Natural killer cell (primary cell): Measurements from ENCODE around the gene EIF3K. TPM values are rescaled to one million over a fixed set of nuclear protein-coding genes. Genes with fewer than 3 reads are reported as not detected.

ENCODE experiments used
- ATAC-seq, 3 donors: fragments of 150-1000 bp in 2 of 3; fragments of 200-7000 bp in 1 of 3; cut with Tn5 transposase; 1 replicate in 1 of 3; 2 replicates in 2 of 3; pipeline ENCODE4 v1.10.0; 2021; ENCODE audit warnings: mild to moderate bottlenecking in 2 of 3, moderate library complexity in 2 of 3
- DNase-seq, 2 donors: peaks; one replicate each; pipeline versions ENCODE4 v3.0.0 to v3.0.0-alpha.2; 2013 to 2021; ENCODE audit warnings: mixed read lengths in 1 of 2
- H3K27ac ChIP-seq: one replicate; pipeline ENCODE4 v1.5.1; 2013; ENCODE audit warnings: mild to moderate bottlenecking, low read length
- H3K27me3 ChIP-seq: one replicate; pipeline ENCODE4 v1.6.1; 2013; ENCODE audit warnings: low read length; ENCODE audit not compliant: control insufficient read depth, insufficient read depth
- H3K36me3 ChIP-seq: one replicate; pipeline ENCODE4 v1.6.1; 2013; ENCODE audit warnings: low read length; ENCODE audit not compliant: control insufficient read depth, insufficient read depth
- H3K4me1 ChIP-seq: one replicate; pipeline ENCODE4 v1.6.1; 2013; ENCODE audit warnings: low read length; ENCODE audit not compliant: control insufficient read depth, insufficient read depth
- H3K4me3 ChIP-seq: one replicate; pipeline ENCODE4 v1.5.1; 2013; ENCODE audit warnings: low read length
- H3K9me3 ChIP-seq: one replicate; pipeline ENCODE4 v1.6.1; 2013; ENCODE audit warnings: low read length; ENCODE audit not compliant: control insufficient read depth, insufficient read depth
- H3K27ac Mint-ChIP-seq, 2 donors: one replicate each; pipeline ENCODE4 v1.8.0; 2022; ENCODE audit warnings: mild to moderate bottlenecking in 2 of 2, mixed read lengths in 2 of 2, moderate library complexity in 1 of 2
- H3K27me3 Mint-ChIP-seq, 2 donors: one replicate each; pipeline ENCODE4 v1.8.0; 2022; ENCODE audit warnings: low read depth in 2 of 2, mixed read lengths in 2 of 2
- H3K36me3 Mint-ChIP-seq: one replicate; pipeline ENCODE4 v1.8.0; 2022; ENCODE audit warnings: mixed read lengths
- H3K4me1 Mint-ChIP-seq, 2 donors: one replicate each; pipeline ENCODE4 v1.8.0; 2022; ENCODE audit warnings: mixed read lengths in 2 of 2
- H3K4me3 Mint-ChIP-seq: one replicate; pipeline ENCODE4 v1.8.0; 2022; ENCODE audit warnings: mild to moderate bottlenecking, moderate library complexity, mixed read lengths
- H3K9me3 Mint-ChIP-seq, 2 donors: one replicate each; pipeline ENCODE4 v1.8.0; 2022; ENCODE audit warnings: mixed read lengths in 2 of 2
- CTCF ChIP-seq: fragments of 200-600 bp; IDR thresholded peaks from one replicate; pipeline ENCODE4 v1.8.0; 2022; ENCODE audit warnings: antibody characterized with exemption
- WGBS: methylation state at CpG from one replicate; pipeline ENCODE4 v1.1.7; 2013; ENCODE audit warnings: missing lambda C conversion rate; ENCODE audit not compliant: insufficient coverage; 5-methylcytosine and 5-hydroxymethylcytosine counted together
- intact Hi-C: fragments of 100-400 bp; cut with micrococcal nuclease; formaldehyde crosslinking; loops from one replicate; pipeline ENCODE4 v1.14.2; 2022
- total RNA-seq, 4 donors: library from RNA; stranded (reverse); fragments of 120-200 nt in 1 of 4; gene quantifications; one replicate each; pipeline versions ENCODE4 v1.2.3 to v1.2.4, GENCODE V29; 2013 to 2022

Gene EIF3K
- total RNA-seq, 3 donors from 2014 or later (not counting 1 experiment from before 2014, with no cell fraction given) = 232 to 262 (median 238) TPM

- no peak overlapping the region for H3K27ac Mint-ChIP-seq
- H3K4me1 ChIP-seq = peaks cover 22% of the 10 kb centered on the region
- ATAC-seq = no peak
- peaks cover 6 to 15% of the 10 kb centered on the region in 2 donors for H3K4me1 Mint-ChIP-seq
- intact Hi-C loops = no loop called here
- no peak overlapping the region for H3K4me3 ChIP-seq
- H3K9me3 Mint-ChIP-seq = no peaks in the 10 kb centered on the region
- H3K36me3 ChIP-seq = peaks cover 11% of the 10 kb centered on the region
- no peaks in the 10 kb centered on the region for H3K27me3 ChIP-seq
- no peak overlapping the region for H3K27ac ChIP-seq
- H3K4me3 Mint-ChIP-seq = no peak overlapping the region
- H3K36me3 Mint-ChIP-seq = no peaks in the 10 kb centered on the region
- H3K9me3 ChIP-seq = no peaks in the 10 kb centered on the region
- 66% methylated on average over 4 of the region's 4 CpGs for WGBS
- TF ChIP-seq CTCF = no peak
- DNase-seq = no peak
- no peaks in the 10 kb centered on the region for H3K27me3 Mint-ChIP-seq
These were observed 35.0 kb upstream of the EIF3K start for GRCh38 chr19:38583985-38584305.

GRCh38 chr19:38587562-38587961 is 31.4 kb upstream of the EIF3K start:
- H3K9me3 ChIP-seq = no peaks in the 10 kb centered on the region
- peaks cover 6 to 10% of the 10 kb centered on the region in 2 donors for H3K4me1 Mint-ChIP-seq
- H3K27me3 ChIP-seq = no peaks in the 10 kb centered on the region
- TF ChIP-seq CTCF = no peak
- H3K36me3 Mint-ChIP-seq = no peaks in the 10 kb centered on the region
- peaks cover 10% of the 10 kb centered on the region for H3K4me1 ChIP-seq
- H3K27ac ChIP-seq = no peak overlapping the region
- DNase-seq (no peak), ATAC-seq (no peak)
- intact Hi-C loops = no loop called here
- no peaks in the 10 kb centered on the region for H3K27me3 Mint-ChIP-seq
- H3K4me3 Mint-ChIP-seq = no peak overlapping the region
- no peaks in the 10 kb centered on the region for H3K9me3 Mint-ChIP-seq
- no peak overlapping the region for H3K4me3 ChIP-seq
- no peak overlapping the region for H3K27ac Mint-ChIP-seq
- WGBS = 97% methylated on average over 1 of the region's 2 CpGs
- peaks cover 23% of the 10 kb centered on the region for H3K36me3 ChIP-seq

- Histone ChIP-seq H3K4me3 (no peak overlapping the region), H3K27ac (no peak overlapping the region), H3K4me1 (peaks cover 10% of the 10 kb centered on the region), H3K9me3 (no peaks in the 10 kb centered on the region), H3K36me3 (peaks cover 26% of the 10 kb centered on the region), H3K27me3 (no peaks in the 10 kb centered on the region)
- intact Hi-C loops = no loop called here
- 96% methylated on average over 2 of the region's 2 CpGs for WGBS
- Mint-ChIP-seq H3K27ac (no peak overlapping the region), H3K4me3 (no peak overlapping the region), H3K36me3 (no peaks in the 10 kb centered on the region), H3K4me1 (peaks cover 6 to 10% of the 10 kb centered on the region in 2 donors), H3K9me3 (no peaks in the 10 kb centered on the region), H3K27me3 (no peaks in the 10 kb centered on the region)
- no peak for TF ChIP-seq CTCF
- ATAC-seq (no peak), DNase-seq (no peak)
These were observed 30.9 kb upstream of the EIF3K start for GRCh38 chr19:38588041-38588440.

GRCh38 chr19:38592940-38593339 is 26.0 kb upstream of the EIF3K start:
- no peak for DNase-seq
- Mint-ChIP-seq H3K4me1 (peaks cover 0 to 1% of the 10 kb centered on the region in 2 donors), H3K4me3 (no peak overlapping the region), H3K36me3 (no peaks in the 10 kb centered on the region), H3K27ac (no peak overlapping the region), H3K27me3 (no peaks in the 10 kb centered on the region), H3K9me3 (no peaks in the 10 kb centered on the region)
- Histone ChIP-seq H3K27ac (no peak overlapping the region), H3K9me3 (no peaks in the 10 kb centered on the region), H3K36me3 (peaks cover 47% of the 10 kb centered on the region), H3K4me1 (no peaks in the 10 kb centered on the region), H3K4me3 (no peak overlapping the region), H3K27me3 (no peaks in the 10 kb centered on the region)
- ATAC-seq = no peak
- intact Hi-C loops = no loop called here
- WGBS = 93% methylated on average over 6 of the region's 6 CpGs
- no peak for TF ChIP-seq CTCF
